ENCODE results near the gene CARD11. TPM values are rescaled to one million over a fixed set of nuclear protein-coding genes. Genes with fewer than 3 reads are reported as not detected.

CARD11 gene
- total and polyA plus RNA-seq, 2 experiments from 2014 or later = 17.7 to 29.0 TPM

GRCh38 chr7:2996141-2996540 lies 47.5 kb downstream of the CARD11 start:
- Histone ChIP-seq H3K27me3 (ENCODE audit: insufficient read depth) (no peaks in the 10 kb centered on the region), H4K20me1 (replicated peaks; ENCODE audit: insufficient read depth) (no peaks in the 10 kb centered on the region)
- peaks cover 26% of the 10 kb centered on the region for H3K36me3 Mint-ChIP-seq (ENCODE audit: low read depth)

More at GRCh38 chr7:2996141-2996540, 47.5 kb downstream of the CARD11 start:
- Histone ChIP-seq H2AFZ (no peak overlapping the region), H3F3A (replicated peaks; ENCODE audit: low read depth) (no peaks in the 10 kb centered on the region), H3K4me2 (no peak overlapping the region), H3K9me2 (ENCODE audit: insufficient read depth) (no peaks in the 10 kb centered on the region), H3K79me2 (replicated peaks; ENCODE audit: insufficient read depth) (peaks cover 3% of the 10 kb centered on the region; the same call in 1 of the 2 replicates), H3K36me3 (ENCODE audit: insufficient read depth) (0 out of 2 replicates have a peak, but pooled peaks cover 3% of the 10 kb centered on the region), H3K4me3 (no peak overlapping the region), H3K27ac (ENCODE audit: low read depth) (no peak overlapping the region), H3K4me1 (ENCODE audit: insufficient read depth) (no peaks in the 10 kb centered on the region)
- Mint-ChIP-seq H3K27ac (no peak overlapping the region), H3K4me3 (no peak overlapping the region), H3K9me3 (peaks cover 20% of the 10 kb centered on the region), H3K27me3 (ENCODE audit: insufficient read depth, low read depth, poor library complexity) (peaks cover 4% of the 10 kb centered on the region), H3K4me1 (no peaks in the 10 kb centered on the region; the same call in 2 of the 3 replicates)
- no peak for DNase-seq (ENCODE audit: low spot score)
- ATAC-seq = no peak
- TF ChIP-seq EZH2phosphoT487 (IDR thresholded peaks at IDR 0.05; ENCODE audit: unreplicated experiment) (no peak), JUNB (IDR thresholded peaks at IDR 0.05; ENCODE audit: unreplicated experiment) (no peak), ZNF114 (CRISPR knock-in tag; IDR thresholded peaks at IDR 0.05) (no peak), ZNF462 (CRISPR knock-in tag; IDR thresholded peaks at IDR 0.05) (no peak), ZNF331 (CRISPR knock-in tag; IDR thresholded peaks at IDR 0.05; ENCODE audit: low read depth) (no peak), EZH2 (IDR thresholded peaks at IDR 0.05; ENCODE audit: low read depth, unreplicated experiment) (no peak), POLR2AphosphoS5 (IDR thresholded peaks at IDR 0.05; ENCODE audit: low read depth) (no peak), CREB1 (CRISPR knock-in tag; IDR thresholded peaks at IDR 0.05; ENCODE audit: low read depth) (no peak), STAT1 (IDR thresholded peaks at IDR 0.05; ENCODE audit: unreplicated experiment) (no peak), NANOG (IDR thresholded peaks at IDR 0.05; ENCODE audit: borderline replicate concordance) (no peak)
- TF ChIP-seq, protein P1, sequence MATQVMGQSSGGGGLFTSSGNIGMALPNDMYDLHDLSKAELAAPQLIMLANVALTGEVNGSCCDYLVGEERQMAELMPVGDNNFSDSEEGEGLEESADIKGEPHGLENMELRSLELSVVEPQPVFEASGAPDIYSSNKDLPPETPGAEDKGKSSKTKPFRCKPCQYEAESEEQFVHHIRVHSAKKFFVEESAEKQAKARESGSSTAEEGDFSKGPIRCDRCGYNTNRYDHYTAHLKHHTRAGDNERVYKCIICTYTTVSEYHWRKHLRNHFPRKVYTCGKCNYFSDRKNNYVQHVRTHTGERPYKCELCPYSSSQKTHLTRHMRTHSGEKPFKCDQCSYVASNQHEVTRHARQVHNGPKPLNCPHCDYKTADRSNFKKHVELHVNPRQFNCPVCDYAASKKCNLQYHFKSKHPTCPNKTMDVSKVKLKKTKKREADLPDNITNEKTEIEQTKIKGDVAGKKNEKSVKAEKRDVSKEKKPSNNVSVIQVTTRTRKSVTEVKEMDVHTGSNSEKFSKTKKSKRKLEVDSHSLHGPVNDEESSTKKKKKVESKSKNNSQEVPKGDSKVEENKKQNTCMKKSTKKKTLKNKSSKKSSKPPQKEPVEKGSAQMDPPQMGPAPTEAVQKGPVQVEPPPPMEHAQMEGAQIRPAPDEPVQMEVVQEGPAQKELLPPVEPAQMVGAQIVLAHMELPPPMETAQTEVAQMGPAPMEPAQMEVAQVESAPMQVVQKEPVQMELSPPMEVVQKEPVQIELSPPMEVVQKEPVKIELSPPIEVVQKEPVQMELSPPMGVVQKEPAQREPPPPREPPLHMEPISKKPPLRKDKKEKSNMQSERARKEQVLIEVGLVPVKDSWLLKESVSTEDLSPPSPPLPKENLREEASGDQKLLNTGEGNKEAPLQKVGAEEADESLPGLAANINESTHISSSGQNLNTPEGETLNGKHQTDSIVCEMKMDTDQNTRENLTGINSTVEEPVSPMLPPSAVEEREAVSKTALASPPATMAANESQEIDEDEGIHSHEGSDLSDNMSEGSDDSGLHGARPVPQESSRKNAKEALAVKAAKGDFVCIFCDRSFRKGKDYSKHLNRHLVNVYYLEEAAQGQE (IDR thresholded peaks at IDR 0.05; ENCODE audit: unreplicated experiment) = no peak
- TF ChIP-seq, protein P2, sequence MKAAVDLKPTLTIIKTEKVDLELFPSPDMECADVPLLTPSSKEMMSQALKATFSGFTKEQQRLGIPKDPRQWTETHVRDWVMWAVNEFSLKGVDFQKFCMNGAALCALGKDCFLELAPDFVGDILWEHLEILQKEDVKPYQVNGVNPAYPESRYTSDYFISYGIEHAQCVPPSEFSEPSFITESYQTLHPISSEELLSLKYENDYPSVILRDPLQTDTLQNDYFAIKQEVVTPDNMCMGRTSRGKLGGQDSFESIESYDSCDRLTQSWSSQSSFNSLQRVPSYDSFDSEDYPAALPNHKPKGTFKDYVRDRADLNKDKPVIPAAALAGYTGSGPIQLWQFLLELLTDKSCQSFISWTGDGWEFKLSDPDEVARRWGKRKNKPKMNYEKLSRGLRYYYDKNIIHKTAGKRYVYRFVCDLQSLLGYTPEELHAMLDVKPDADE (IDR thresholded peaks at IDR 0.05) = no peak
- TF ChIP-seq, protein P3, sequence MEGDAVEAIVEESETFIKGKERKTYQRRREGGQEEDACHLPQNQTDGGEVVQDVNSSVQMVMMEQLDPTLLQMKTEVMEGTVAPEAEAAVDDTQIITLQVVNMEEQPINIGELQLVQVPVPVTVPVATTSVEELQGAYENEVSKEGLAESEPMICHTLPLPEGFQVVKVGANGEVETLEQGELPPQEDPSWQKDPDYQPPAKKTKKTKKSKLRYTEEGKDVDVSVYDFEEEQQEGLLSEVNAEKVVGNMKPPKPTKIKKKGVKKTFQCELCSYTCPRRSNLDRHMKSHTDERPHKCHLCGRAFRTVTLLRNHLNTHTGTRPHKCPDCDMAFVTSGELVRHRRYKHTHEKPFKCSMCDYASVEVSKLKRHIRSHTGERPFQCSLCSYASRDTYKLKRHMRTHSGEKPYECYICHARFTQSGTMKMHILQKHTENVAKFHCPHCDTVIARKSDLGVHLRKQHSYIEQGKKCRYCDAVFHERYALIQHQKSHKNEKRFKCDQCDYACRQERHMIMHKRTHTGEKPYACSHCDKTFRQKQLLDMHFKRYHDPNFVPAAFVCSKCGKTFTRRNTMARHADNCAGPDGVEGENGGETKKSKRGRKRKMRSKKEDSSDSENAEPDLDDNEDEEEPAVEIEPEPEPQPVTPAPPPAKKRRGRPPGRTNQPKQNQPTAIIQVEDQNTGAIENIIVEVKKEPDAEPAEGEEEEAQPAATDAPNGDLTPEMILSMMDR (conservative IDR thresholded peaks at IDR 0.05; ENCODE audit: low read depth in 2 of 2) = no peak
